IMR-90 (cell line): ENCODE measurements around the gene ZNF622.

Experiments
- MAZ ChIP-seq: IDR thresholded peaks from 2 replicates; pipeline ENCODE4 v1.6.1; 2012; ENCODE audit warnings: low read depth, mild to moderate bottlenecking, low read length, improper control_type of control experiment, moderate library complexity, borderline replicate concordance
- NFE2L2 ChIP-seq: fragments of 150-350 bp; IDR thresholded peaks from 2 replicates; pipeline ENCODE4 v1.6.1; 2016; ENCODE audit warnings: low read depth, mild to moderate bottlenecking, low read length
- POLR2A ChIP-seq: IDR thresholded peaks from 2 replicates; pipeline ENCODE4 v1.6.1; 2012; ENCODE audit warnings: mild to moderate bottlenecking, low read depth, low read length
- RAD21 ChIP-seq: IDR thresholded peaks from 2 replicates; pipeline ENCODE4 v1.6.1; 2012; ENCODE audit warnings: low read length, improper control_type of control experiment
- RFX5 ChIP-seq: IDR thresholded peaks from 2 replicates; pipeline ENCODE4 v1.8.0; 2012; ENCODE audit warnings: low read depth, mild to moderate bottlenecking, low read length, moderate library complexity
- SMC3 ChIP-seq: fragments of 150-350 bp; IDR thresholded peaks from 2 replicates; pipeline ENCODE4 v1.6.1; 2016; ENCODE audit warnings: low read depth, mild to moderate bottlenecking, antibody characterized with exemption, low read length, moderate library complexity
- TF ChIP-seq, protein P1 (sequence below): conservative IDR thresholded peaks from 2 replicates; pipeline ENCODE4 v1.5.1; 2012; ENCODE audit warnings: mild to moderate bottlenecking, low read depth, low read length, improper control_type of control experiment
- TF ChIP-seq, protein P2 (sequence below): fragments of 150-350 bp; IDR thresholded peaks from 2 replicates; pipeline ENCODE4 v1.6.1; 2017; ENCODE audit warnings: mild to moderate bottlenecking, antibody characterized with exemption, low read length, low read depth

DNA sequence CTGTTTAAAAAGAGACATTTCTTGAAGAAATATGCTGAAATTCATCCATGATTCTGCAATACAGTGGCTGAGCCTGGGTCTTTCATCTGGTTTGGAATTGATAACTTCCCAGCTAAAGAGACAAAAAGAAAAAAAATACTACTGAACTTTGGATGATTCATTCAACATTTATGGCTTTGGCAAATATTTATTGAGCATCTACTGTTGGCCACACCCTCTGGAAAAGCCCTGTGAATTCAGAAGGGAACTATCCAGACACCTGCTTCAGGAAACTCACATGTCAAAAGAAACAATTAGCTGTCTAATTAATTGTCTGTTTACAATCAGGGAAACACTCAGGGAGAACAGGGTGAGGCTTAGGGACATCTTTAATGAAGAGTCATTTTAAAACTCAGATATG is 17.8 kb upstream of the ZNF622 start:
- TF ChIP-seq POLR2A (no peak), MAZ (no peak), SMC3 (no peak), NFE2L2 (no peak), RFX5 (no peak), RAD21 (no peak)
- TF ChIP-seq, protein P1, sequence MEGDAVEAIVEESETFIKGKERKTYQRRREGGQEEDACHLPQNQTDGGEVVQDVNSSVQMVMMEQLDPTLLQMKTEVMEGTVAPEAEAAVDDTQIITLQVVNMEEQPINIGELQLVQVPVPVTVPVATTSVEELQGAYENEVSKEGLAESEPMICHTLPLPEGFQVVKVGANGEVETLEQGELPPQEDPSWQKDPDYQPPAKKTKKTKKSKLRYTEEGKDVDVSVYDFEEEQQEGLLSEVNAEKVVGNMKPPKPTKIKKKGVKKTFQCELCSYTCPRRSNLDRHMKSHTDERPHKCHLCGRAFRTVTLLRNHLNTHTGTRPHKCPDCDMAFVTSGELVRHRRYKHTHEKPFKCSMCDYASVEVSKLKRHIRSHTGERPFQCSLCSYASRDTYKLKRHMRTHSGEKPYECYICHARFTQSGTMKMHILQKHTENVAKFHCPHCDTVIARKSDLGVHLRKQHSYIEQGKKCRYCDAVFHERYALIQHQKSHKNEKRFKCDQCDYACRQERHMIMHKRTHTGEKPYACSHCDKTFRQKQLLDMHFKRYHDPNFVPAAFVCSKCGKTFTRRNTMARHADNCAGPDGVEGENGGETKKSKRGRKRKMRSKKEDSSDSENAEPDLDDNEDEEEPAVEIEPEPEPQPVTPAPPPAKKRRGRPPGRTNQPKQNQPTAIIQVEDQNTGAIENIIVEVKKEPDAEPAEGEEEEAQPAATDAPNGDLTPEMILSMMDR = no peak
- TF ChIP-seq, protein P2, sequence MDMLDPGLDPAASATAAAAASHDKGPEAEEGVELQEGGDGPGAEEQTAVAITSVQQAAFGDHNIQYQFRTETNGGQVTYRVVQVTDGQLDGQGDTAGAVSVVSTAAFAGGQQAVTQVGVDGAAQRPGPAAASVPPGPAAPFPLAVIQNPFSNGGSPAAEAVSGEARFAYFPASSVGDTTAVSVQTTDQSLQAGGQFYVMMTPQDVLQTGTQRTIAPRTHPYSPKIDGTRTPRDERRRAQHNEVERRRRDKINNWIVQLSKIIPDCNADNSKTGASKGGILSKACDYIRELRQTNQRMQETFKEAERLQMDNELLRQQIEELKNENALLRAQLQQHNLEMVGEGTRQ = no peak
